ENCODE measurements around the gene PLAC8L1. TPM values are rescaled to one million over a fixed set of nuclear protein-coding genes. Genes with fewer than 3 reads are reported as not detected.
"Not testable (repeated sequence)": the region's sequence is repeated elsewhere in the genome, so short reads cannot be mapped to it uniquely, and the experiment has no call there.

Gene PLAC8L1
- total RNA-seq, 4 donors from 2014 or later = not detected

DNA sequence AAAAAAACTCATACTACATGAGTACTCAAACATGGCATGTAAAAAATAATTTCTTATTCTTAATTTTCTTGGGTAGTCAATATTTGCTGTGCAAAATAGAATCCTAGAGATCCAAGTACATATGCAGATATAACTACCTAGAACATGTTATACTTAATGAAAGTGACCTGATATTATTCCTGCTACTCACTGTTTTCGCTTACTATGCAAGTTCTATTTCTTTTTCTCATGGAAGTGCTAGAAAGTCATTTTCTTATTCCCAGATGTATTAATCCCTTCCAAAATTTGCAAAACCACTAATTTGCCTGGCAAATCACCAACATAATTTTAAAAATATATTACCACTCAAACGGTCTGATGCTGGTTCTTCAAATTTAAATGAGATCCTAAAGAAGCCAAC lies 19.2 kb upstream of the PLAC8L1 start:
- H3K36me3 ChIP-seq = peaks cover 87% of the 10 kb centered on the region
- H3K27ac ChIP-seq = no peak overlapping the region
- no peaks in the 10 kb centered on the region for H3K27me3 ChIP-seq
- H3K4me1 ChIP-seq = no peaks in the 10 kb centered on the region
- TF ChIP-seq CTCF (IDR thresholded peaks at IDR 0.05) (no peak), EP300 (IDR thresholded peaks at IDR 0.05) (no peak), POLR2AphosphoS5 (IDR thresholded peaks at IDR 0.05) (no peak), POLR2A (IDR thresholded peaks at IDR 0.05) (no peak)
- no peak overlapping the region for H3K4me3 ChIP-seq
- H3K9me3 ChIP-seq = no peaks in the 10 kb centered on the region
- 62% methylated on average over 2 of the region's 2 CpGs for WGBS
- DNase-seq (ENCODE audit: low spot score in 2 of 2) = no peak

DNA sequence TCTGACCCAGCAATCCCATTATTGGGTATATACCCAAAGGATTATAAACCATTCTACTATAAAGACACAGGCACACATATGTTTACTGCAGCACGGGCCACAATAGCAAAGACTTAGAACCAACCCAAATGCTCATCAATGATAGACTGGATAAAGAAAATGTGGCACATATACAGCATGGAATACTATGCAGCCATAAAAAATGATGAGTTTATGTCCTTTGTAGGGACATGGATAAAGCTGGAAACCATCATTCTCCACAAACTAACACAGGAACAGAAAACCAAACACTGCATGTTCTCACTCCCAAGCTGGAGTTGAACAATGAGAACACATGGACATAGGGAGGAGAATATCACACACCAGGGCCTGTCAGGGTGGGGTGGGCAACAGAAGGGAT lies 16.1 kb upstream of the PLAC8L1 start:
- H3K36me3 ChIP-seq = peaks cover 81% of the 10 kb centered on the region
- not testable (repeated sequence) for H3K4me3 ChIP-seq; DNase-seq (ENCODE audit: low spot score in 2 of 2); H3K9me3 ChIP-seq; H3K27me3 ChIP-seq; H3K4me1 ChIP-seq; H3K27ac ChIP-seq
- WGBS = 97% methylated on average over 1 of the region's 1 CpG

DNA sequence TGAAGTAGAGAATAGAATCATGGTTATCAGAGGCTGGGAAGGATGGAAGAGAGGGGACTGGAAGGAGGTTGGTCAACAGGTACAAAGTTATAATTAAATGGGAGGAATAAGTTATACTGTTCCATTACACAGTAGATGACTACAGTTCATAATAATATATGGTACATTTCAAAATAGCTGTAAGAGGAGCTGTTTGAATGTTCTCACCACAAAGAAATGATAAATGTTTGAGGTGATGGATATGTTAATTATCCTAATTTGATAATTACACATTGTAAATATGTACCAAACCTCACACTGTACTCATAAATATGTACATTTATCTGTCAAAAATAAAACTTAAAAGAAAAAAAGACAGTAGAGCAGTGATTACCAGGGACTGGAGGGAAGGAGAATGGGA lies 12.9 kb upstream of the PLAC8L1 start:
- H3K36me3 ChIP-seq = peaks cover 82% of the 10 kb centered on the region
- TF ChIP-seq POLR2A (IDR thresholded peaks at IDR 0.05) = no peak
- TF ChIP-seq CTCF (IDR thresholded peaks at IDR 0.05) = no peak
- TF ChIP-seq EP300 (IDR thresholded peaks at IDR 0.05) = no peak
- TF ChIP-seq POLR2AphosphoS5 (IDR thresholded peaks at IDR 0.05) = no peak

GRCh38 chr5:146117216-146117615 lies 11.8 kb upstream of the PLAC8L1 start:
- H3K27ac ChIP-seq; H3K4me1 ChIP-seq; H3K9me3 ChIP-seq; DNase-seq (ENCODE audit: low spot score in 2 of 2); H3K27me3 ChIP-seq; H3K4me3 ChIP-seq: not testable (repeated sequence)
- peaks cover 82% of the 10 kb centered on the region for H3K36me3 ChIP-seq
- 84% methylated on average over 2 of the region's 2 CpGs for WGBS

More for the DNA sequence above, 12.9 kb upstream of the PLAC8L1 start:
- no peak overlapping the region for H3K4me3 ChIP-seq
- no peaks in the 10 kb centered on the region for H3K4me1 ChIP-seq
- H3K9me3 ChIP-seq = no peaks in the 10 kb centered on the region
- no peaks in the 10 kb centered on the region for H3K27me3 ChIP-seq
- DNase-seq (ENCODE audit: low spot score in 2 of 2) = no peak
- no peak overlapping the region for H3K27ac ChIP-seq

GRCh38 chr5:146116361-146116760 lies 11.0 kb upstream of the PLAC8L1 start:
- no peaks in the 10 kb centered on the region for H3K27me3 ChIP-seq
- DNase-seq (ENCODE audit: low spot score in 2 of 2) = no peak
- TF ChIP-seq POLR2A (IDR thresholded peaks at IDR 0.05) = no peak
- TF ChIP-seq CTCF (IDR thresholded peaks at IDR 0.05) = no peak
- TF ChIP-seq POLR2AphosphoS5 (IDR thresholded peaks at IDR 0.05) = no peak
- TF ChIP-seq EP300 (IDR thresholded peaks at IDR 0.05) = no peak
- WGBS = 67% methylated on average over 2 of the region's 2 CpGs
- peaks cover 81% of the 10 kb centered on the region for H3K36me3 ChIP-seq
- no peaks in the 10 kb centered on the region for H3K9me3 ChIP-seq
- H3K4me3 ChIP-seq = no peak overlapping the region
- no peak overlapping the region for H3K27ac ChIP-seq
- no peaks in the 10 kb centered on the region for H3K4me1 ChIP-seq

GRCh38 chr5:146112476-146112875 lies 7.1 kb upstream of the PLAC8L1 start:
- Histone ChIP-seq H3K4me3 (no peak overlapping the region), H3K4me1 (no peaks in the 10 kb centered on the region), H3K27ac (no peak overlapping the region), H3K36me3 (peaks cover 43% of the 10 kb centered on the region), H3K9me3 (no peaks in the 10 kb centered on the region), H3K27me3 (no peaks in the 10 kb centered on the region)
- no peak for DNase-seq (ENCODE audit: low spot score in 2 of 2)
- WGBS = 92% methylated on average over 5 of the region's 5 CpGs
- TF ChIP-seq CTCF (IDR thresholded peaks at IDR 0.05) (no peak), POLR2AphosphoS5 (IDR thresholded peaks at IDR 0.05) (no peak), POLR2A (IDR thresholded peaks at IDR 0.05) (no peak), EP300 (IDR thresholded peaks at IDR 0.05) (no peak)
